ENCODE results near the gene PRADC1.

The PRADC1 gene

GRCh38 chr2:73258186-73258912 lies 25.3 kb upstream of the PRADC1 start:
- DNase-seq, result no peak

DNA sequence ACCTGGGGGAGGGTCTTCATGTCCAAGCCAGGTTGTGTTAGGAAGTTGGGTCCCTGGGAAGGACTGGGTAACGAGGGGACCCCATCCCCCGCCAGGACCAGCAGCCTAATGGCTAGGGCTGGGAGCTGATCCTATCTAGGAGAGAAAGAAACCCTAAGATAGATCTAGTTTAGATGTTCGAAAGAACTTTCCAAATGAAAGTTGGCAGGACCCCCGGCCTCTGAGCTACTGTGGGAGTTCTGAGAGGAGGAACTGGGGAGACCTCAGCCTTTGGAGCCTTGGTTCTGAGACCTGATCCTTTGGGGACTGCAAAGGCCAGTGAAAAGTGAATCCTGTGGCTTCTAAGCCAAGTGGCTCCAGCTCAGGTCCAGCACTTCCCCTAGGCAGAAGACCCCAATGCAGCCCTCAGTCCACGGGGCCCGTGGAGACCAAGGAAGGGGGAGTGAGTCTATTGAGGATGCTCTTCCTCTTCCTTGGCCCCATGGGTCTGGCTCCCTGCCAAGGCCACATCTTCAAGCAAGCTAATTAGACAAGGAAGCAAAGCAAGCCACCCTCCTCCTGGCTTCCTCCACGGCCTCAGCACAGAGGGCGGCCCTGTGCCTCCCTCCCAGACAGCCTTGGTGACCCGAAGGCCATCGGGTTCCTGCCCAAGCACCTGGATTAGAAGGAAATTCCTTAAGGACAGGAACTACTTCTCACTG lies 24.5 kb upstream of the PRADC1 start:
- DNase-seq, result peak; percentile 2

GRCh38 chr2:73257021-73257420 lies 24.0 kb upstream of the PRADC1 start:
- DNase-seq, result no peak

GRCh38 chr2:73256618-73256922 lies 23.5 kb upstream of the PRADC1 start:
- DNase-seq, result no peak

GRCh38 chr2:73255907-73256617 lies 23.0 kb upstream of the PRADC1 start:
- no peak for DNase-seq

DNA sequence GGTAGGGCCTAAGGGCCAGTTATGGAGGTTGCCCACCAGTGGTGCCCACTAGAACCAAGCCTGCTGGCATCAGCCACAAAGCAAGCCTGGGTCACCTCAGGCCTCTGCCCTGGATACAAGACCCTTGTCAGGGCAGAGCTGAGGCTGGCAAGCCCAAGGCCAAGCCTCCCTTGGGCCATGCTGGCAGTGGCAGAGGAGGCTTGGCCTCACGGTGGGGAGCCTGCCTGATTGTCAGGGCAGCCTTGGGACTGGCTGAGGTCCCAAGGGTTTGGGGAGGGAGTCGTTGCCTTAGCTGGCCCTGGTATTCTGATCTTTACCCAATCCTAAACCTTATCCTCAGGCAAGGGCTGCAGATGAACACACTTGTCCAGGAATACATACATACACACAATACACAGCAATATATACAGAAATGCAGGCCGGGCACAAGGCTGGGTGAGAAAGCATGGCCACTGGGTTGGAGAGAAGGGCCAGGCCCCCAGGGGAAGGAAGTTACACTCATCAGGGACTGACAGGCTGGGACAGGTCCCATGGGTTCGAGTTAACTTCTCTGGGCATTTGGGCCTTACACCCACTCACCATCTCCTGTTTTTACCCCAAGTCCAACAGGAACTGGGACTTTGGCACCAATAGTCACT lies 22.1 kb upstream of the PRADC1 start:
- no peak for DNase-seq

DNA sequence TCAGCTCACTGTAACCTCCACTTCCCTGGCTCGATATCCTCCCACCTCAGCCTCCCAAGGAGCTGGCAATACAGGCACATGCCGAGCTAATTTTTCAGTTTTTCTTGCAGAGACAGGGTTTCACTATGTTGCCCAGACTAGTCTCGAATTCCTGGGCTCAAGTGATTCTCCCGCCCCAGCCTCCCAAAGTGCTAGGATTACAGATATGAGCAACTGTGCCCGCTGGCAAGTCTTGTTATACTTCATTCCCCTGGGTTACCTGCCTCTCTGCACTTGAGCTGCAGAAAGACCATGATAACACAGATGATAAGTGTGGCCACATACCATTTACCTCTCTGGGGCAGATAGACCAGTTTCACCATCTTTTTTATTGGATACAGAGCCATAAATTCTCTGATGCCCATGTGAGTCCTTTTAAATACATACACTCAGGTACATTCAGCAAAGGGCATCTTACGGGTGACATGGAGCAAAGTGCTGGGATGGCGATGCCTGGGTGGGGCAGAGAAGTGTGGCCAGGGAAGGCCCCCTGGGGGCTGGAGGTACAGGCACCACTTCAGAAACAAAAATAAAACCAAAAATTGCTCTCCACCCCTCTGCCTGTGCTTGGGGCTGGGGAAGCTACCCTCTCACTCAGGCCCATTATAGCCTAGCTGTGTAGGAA lies 21.4 kb upstream of the PRADC1 start:
- no peak for DNase-seq

GRCh38 chr2:73253901-73254300 lies 20.9 kb upstream of the PRADC1 start:
- no peak for DNase-seq

DNA sequence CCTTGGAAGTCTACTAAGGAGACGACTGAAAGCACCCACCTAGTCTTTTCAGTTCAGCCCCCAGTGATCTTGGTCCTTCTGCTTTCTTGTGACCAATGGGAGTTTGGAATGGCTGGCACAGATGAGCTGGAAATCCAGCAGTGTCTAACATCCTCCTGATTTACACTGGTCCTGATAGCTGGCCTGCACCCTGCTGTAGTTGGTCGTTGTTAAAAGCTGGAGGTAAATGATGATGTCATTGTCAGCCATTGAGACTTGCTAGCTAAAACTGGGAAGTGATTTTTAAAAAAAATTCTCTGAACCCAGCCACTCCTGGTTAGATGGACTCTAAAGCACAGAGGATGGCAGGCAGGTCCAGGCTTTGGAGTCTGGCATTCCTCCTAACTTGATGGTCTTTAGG lies 20.4 kb upstream of the PRADC1 start:
- no peak for DNase-seq

- no peak for DNase-seq
These were observed 19.4 kb upstream of the PRADC1 start for GRCh38 chr2:73252238-73253027.

DNA sequence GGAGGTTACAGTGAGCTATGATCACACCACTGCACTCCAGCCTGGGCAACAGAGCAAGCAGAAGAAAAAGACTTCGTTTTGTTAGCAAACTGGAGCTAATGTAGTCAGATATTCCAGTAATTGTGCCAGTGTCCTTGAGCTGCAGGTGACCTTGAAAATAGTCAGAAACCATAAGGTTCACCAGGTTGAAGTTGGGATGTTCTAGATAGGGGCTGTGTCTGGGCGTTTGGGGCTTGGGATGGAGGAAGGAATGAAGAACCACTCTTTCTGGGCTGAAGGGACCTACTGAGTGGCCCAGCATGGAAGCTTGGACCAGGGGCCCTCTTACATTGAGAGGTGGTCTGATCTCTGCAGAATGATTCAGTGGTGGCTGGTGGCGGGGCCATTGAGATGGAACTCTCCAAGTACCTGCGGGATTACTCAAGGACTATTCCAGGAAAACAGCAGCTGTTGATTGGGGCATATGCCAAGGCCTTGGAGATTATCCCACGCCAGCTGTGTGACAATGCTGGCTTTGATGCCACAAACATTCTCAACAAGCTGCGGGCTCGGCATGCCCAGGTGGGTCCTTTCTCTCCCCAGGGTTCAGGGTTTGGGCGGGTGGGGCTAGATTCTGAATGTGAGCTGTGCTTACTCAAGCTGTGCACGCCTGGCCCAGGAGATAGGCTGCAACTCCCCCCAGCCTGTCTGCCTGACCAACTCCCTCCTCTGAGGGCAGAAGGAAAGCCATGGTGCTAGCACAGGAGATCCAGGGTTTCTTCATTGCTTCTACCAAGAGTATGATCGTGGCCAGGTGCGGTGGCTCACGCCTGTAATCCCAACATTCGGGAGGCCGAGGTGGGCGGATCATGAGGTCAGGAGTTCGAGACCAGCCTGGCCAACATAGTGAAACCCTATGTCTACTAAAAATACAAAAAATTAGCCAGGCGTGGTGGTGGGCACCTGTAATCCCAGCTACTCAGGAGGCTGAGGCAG lies 18.1 kb upstream of the PRADC1 start:
- DNase-seq, result no peak

GRCh38 chr2:73249636-73250035 lies 16.6 kb upstream of the PRADC1 start:
- no peak for DNase-seq

- no peak for DNase-seq
These were observed 13.8 kb upstream of the PRADC1 start for GRCh38 chr2:73246850-73247249.

- no peak for DNase-seq
These were observed 11.5 kb upstream of the PRADC1 start for GRCh38 chr2:73244580-73244979.

DNA sequence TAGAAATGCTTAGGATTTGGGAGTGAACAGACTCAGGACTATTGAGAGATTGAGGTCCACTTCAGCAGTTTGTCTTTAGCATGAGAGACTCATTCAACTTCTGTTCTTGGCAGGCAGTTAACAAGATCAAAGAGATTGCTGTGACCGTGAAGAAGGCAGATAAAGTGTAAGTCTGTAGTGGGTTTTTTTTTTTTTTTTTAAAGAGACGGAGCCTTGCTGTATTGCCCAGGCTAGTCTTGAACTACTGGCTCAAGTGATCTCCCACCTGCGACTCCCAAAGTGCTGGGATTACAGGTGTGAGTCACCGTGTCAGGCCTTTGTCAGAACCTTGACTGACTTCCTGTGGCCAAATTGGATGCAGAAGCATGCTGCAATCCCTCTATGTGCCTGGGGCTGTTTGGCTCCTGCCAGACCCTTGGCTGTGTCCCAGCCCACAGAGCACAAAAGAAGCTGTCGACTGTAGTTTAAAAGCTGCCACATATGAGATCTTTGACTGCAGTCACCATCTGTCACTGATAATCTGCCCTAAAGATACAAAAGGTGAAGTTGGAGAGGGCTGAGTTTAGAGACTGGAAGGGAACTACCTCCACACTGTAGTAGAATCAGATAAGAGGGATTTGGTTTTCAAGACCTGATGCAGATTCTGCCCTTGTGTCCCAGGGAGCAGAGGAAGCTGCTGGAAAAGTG lies 11.0 kb upstream of the PRADC1 start:
- peak; percentile 91 for DNase-seq

DNA sequence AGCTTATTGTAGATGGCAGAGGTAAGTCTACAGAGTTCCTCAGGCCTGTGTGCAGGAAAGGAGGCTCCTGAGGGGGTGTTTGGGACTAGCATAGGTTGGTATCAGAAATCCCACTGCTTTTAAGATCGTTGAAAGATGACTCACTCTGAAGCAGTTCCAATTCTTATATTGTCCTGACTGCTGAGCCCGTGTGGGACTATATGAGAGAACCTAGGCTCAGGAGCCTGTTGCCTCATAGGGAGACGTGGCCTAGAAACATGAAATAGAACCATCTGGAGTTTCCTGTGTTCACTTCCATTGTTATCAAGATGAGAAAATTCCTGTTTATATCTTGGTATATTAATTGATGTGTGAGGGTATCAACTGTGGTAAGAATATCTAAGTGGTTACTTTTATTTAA lies 6.7 kb upstream of the PRADC1 start:
- DNase-seq, result no peak

DNA sequence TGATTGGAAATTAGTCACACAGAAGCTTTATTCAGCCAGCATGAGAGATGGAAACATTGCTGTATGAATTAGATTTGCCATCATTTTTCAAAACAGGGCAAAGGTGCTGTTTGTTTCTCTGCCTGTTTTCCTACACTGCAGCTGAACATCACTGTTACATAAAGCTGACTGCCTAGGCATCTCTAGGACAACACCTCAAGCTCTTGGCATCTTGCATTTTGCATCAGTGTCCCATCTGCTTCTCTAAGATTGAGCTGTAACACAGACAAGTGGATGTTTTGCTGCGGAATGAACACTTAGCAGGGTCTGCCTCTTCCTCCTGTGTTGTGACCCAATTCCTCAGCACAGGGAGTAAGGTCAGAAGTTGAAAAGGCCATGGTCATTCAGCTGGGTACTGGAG lies 5.9 kb upstream of the PRADC1 start:
- DNase-seq, result no peak

DNA sequence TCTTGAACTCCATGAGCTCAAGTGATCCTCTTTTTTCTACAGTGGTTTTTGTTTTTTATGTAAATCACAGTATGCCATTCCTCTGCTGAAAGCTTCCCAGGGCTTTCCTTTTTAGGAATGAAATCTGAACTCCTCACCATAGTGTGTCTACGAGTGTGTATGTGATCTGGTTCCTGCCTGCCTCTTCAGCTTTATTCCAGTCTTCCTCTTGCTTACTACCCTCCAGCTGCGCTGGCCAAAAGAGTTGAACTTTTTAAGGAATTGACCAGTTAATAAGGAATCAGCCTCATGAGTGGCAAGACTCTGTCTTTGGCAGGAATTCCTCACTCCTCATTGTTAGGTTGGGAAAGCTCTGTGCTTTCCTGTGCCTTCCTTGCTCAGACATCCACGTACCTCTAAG lies 5.1 kb upstream of the PRADC1 start:
- DNase-seq, result no peak

DNA sequence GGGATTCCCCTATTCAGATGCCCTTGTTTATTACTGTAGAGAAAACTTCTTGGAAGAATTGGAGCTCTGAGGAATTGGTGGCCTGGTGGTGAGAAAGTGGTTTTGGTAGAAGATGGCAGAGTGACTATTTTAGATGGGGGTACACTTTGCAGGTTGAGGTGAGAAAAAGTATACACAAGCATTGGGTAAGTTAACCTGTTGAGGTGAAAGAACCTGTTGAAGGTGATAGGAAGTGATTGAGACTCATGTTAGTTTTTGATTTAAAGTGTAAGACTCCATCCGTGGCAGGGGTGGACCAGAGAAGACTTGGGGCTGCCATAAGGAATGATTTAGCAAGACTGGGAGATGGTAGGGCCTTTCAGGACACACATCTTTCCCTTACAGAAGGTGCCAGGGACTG lies 4.1 kb upstream of the PRADC1 start:
- no peak for DNase-seq

GRCh38 chr2:73235315-73236028 lies 2.4 kb upstream of the PRADC1 start:
- no peak for DNase-seq
